C4-2B (cell line): Measurements from ENCODE around the gene PGAM5.

Source experiments
- ZFX ChIP-seq: fragments of 450-650 bp; IDR thresholded peaks from 2 replicates; pipeline ENCODE4 v1.6.1; 2017
- TF ChIP-seq, protein P1 (sequence below): fragments of 450-650 bp; conservative IDR thresholded peaks from 2 replicates; pipeline ENCODE4 v1.5.1; 2017; ENCODE audit warnings: mild to moderate bottlenecking

DNA sequence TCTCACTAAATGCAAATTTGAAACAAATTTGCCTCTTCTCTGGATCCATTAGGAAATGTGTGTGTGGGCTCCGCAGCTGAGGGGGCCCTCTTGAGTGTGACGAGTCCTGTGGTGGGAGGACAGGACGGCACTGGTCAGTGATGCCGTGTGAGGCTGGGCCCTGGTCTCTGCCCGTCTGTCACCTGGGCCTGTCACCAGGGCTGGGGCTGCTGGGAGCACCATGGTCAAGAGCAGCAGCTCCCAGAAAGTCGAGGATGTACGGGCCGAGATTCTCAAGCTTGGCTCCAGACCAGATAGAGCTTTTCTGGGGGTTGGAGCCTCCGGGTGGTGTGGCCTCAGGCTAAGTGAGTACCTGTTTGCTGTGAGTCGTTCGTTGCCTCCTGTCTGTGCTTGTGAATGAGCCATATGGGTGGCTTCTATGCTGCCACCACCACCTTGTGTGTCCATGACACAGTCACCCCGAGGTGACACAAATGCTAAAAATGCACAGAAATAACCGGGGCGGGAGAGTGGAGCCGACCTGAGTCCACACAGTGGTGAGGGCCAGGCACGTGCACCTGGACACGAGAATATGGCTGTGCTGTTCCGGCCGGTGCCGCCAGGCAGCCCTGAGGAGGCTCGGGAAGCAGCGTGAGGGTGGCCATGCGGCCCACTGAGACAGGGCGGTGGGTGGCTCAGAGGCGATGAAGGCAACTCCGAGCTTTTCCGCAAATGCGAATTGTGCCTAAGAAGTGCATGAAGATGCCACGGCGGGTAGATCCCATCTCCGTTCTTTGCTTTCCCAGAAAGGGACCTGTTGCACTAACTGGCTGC is 8.7 kb downstream of the PGAM5 start:
- TF ChIP-seq, protein P1, sequence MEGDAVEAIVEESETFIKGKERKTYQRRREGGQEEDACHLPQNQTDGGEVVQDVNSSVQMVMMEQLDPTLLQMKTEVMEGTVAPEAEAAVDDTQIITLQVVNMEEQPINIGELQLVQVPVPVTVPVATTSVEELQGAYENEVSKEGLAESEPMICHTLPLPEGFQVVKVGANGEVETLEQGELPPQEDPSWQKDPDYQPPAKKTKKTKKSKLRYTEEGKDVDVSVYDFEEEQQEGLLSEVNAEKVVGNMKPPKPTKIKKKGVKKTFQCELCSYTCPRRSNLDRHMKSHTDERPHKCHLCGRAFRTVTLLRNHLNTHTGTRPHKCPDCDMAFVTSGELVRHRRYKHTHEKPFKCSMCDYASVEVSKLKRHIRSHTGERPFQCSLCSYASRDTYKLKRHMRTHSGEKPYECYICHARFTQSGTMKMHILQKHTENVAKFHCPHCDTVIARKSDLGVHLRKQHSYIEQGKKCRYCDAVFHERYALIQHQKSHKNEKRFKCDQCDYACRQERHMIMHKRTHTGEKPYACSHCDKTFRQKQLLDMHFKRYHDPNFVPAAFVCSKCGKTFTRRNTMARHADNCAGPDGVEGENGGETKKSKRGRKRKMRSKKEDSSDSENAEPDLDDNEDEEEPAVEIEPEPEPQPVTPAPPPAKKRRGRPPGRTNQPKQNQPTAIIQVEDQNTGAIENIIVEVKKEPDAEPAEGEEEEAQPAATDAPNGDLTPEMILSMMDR: no peak
- no peak for TF ChIP-seq ZFX
